Right renal pelvis (tissue), 4 donors: Measurements from ENCODE around the gene KPNB1. TPM values are rescaled to one million over a fixed set of nuclear protein-coding genes. Genes with fewer than 3 reads are reported as not detected.
A peak's percentile ranks its signal among the peaks of the same experiment; 100 is the strongest.
"Not testable (repeated sequence)": the region's sequence is repeated elsewhere in the genome, so short reads cannot be mapped to it uniquely, and the experiment has no call there.

Experiments used
- DNase-seq, 4 donors: peaks; one replicate each; pipeline ENCODE4 v3.0.0-alpha.2; 2013; ENCODE audit warnings: low read depth in 4 of 4, low spot score in 3 of 4, missing footprints in 1 of 4
- polyA plus RNA-seq, 4 donors: library from polyadenylated mRNA; unstranded; fragments of 120-200 nt; gene quantifications; one replicate each; pipeline ENCODE4 v1.2.1, GENCODE V29; 2013; ENCODE audit not compliant: insufficient read length in 4 of 4

Gene KPNB1
- polyA plus RNA-seq, 4 donors: 222 to 265 (median 250) TPM

DNA sequence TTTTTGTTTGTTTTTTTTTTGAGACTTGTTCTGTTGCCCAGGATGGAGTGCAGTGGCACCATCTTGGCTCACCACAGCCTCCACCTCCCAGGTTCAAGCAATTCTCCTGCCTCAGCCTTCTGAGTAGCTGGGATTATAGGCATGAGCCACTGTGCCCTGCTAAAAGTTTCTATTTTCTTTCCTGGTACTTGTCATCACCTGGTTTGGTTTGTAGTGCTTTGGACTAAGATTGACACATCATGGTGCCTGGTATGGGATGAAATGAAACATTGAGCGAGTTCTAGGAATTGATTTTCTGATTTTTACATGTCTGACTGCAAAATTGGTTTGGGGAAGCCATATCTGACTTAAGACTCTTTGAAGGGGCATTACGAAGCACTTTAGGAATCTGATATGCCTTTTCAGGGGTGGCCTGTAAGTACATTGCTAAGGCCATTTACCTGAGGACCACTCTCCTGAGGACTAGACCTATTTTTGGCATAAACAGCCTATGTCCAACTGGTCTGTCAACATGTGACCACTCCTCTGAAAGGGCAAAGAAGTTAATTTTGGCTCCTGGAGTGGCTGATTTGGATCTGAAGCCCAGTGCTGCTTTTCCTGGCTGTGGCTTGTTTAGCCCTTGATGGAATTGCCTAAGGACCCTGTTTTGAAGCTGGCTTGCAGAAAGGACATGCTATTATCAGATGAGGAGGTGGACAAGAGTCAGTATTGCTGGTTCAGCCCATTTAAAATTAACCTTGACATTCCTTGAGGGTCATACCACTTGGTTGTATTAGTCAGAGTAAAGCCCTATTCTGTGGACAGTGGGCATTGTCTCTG, 25.9 kb downstream of the KPNB1 start:
- no peak for DNase-seq

GRCh38 chr17:47676199-47676472, 26.4 kb downstream of the KPNB1 start:
- DNase-seq: no peak

DNA sequence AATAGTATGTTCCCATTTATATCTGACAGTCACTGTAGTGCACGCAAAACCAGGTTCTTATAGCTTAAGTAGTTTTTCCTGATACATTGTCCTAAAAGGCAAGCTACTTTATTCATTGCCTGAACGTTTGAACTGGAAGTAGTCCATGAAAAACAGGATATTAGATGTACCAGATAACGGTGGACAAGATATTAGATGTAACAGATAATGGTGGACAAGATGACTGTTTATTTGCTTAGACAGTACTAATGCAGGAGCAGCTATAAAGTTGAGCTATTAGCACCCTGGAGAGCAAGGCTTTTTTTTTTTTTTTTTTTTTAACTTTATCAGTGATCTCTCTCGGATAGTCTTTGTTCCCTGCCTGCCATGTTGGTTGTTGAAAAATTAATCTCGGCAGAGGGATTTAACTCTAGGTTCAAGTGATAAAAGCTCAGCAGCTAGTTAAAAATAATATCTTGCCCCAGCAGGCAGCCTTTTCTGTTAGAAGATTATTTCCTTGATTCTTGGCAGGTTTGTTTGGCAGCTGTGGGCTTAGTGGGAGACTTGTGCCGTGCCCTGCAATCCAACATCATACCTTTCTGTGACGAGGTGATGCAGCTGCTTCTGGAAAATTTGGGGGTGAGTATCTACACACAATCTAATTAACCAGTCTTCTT, 26.9 kb downstream of the KPNB1 start:
- no peak for DNase-seq

GRCh38 chr17:47678196-47678595, 28.5 kb downstream of the KPNB1 start:
- no peak for DNase-seq

- DNase-seq: no peak
Observed at GRCh38 chr17:47682138-47682537, 32.4 kb downstream of the KPNB1 start.

- not testable (repeated sequence) for DNase-seq
Observed at GRCh38 chr17:47682727-47683126, 33.0 kb downstream of the KPNB1 start.

GRCh38 chr17:47684025-47684424, 34.3 kb downstream of the KPNB1 start:
- DNase-seq: no peak

- no peak for DNase-seq
Observed at GRCh38 chr17:47684535-47685193, 34.9 kb downstream of the KPNB1 start.

- DNase-seq: no peak
Observed at GRCh38 chr17:47685556-47686275, 36.0 kb downstream of the KPNB1 start.

DNA sequence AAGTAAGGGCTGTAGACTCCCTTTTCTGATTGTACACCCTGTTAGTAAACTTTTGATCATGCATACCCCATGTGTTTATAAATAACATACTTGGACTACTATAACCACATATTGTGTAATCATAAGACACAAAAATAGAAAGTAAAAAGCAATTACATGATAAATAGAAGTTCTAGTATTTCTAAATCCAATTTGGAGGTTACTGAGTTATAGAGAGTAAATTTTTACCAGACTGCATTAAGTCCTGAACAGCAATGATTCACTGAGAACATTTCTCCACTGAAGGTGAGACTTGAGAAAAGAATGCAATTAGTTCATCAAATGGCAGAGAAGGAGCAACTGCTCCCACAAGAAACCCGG, 36.5 kb downstream of the KPNB1 start:
- no peak for DNase-seq

DNA sequence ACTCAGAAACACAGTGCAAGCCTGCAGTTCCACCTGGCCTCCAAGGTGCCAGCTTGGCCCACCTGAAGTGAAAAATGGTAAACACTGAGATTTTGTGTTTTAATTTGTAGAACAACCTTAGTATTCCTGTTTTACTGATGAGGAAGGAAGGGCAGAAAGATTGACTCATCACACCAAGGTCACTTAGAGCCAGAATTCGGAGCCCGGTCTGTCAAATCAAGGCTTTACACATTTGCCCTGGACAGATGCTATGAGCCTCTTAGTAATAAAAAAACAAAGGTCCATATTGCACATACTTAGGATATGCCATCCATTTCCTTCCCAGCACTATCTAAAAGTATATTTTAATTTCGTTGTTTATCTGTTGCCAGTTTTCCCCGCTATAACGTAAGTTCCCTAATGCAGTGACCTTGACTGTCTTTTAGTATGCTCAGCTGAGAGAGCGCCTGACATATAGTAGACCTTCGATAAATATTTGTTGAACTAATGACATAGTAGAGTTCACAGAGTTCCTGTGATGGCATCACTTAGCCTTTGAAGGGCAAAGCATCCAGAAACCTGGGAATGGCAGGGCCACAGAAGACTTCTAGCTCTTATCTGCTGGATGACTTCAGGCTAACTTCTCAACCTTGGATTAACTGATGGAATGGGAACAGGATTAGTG, 37.1 kb downstream of the KPNB1 start:
- no peak for DNase-seq

- DNase-seq: no peak
Observed at GRCh38 chr17:47687328-47687690, 37.6 kb downstream of the KPNB1 start.

DNA sequence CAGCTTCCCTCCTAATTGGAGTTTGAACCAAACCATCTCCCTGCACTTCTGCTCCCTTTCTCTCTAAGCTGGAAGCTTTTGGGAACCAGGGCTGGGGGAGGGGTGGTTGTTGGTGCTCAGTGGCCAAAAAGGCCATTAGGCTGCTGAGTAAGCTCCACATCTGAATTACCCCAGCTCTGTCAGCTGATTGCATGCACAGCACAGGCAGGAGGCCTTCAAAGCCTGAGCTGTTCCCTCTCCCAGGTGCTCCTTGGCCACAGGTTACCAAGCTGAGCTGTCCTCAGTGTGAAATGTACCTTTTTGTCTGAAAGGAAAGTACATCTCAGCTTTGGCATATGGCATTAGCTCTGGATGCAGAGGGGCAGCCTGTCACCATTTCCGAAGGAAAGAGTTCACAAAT, 38.0 kb downstream of the KPNB1 start:
- DNase-seq: no peak

- no peak for DNase-seq
Observed at GRCh38 chr17:47690121-47690520, 40.4 kb downstream of the KPNB1 start.

GRCh38 chr17:47692137-47692894, 42.6 kb downstream of the KPNB1 start:
- DNase-seq: no peak

- DNase-seq: no peak
Observed at GRCh38 chr17:47692895-47693730, 43.4 kb downstream of the KPNB1 start.

DNA sequence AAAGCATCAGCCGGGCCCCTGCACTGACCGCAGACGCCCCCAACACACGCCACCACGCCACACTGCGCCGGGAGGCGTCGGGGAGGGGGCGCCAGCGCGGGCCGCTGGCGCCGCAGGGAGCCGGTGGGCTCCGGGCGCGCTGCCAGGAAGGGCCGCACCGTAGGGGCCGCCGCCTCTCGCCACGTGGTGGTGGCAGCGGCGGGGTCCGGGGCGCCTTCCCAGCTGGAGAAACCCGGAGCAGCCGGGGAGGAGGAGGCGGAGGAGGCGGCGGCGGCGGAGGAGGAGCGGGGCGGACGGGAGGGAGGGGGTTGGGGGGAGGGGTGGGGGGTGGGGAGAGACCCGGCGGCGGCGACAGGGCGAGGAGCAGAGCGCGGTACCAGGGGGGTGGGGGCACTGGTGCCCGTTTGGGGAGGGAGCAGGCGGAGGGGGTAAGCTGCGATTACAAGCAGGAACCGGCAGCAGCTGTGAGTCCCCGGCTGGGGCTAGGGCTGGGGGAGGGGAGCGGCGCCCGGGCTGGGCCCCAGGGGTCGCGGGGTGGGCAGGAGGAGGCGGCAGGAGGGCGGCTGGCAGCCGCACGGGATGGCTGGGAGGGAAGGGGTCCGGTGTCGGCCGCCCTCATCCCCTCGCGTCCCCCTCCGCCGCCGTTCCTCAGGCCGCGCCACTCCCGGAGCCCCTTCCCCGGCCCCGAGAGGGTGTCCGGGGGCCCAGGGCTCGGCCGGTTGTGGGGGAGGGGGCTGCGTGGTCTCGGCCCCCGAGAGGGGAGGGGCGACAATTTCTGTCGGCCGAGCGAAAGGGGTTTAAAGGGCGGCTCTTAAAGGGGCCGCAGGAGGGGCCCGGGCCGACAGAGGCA, 44.2 kb downstream of the KPNB1 start, which contains the start of gene TBKBP1:
Gene TBKBP1 (plus strand): TSS at position 431 of the 850 bp plus-strand sequence. CDS start 1,952 bp downstream, outside the sequence.
- peak; percentile 66 to 79 (median 74) for DNase-seq
